ENCODE results near the gene MEST. TPM values are rescaled to one million over a fixed set of nuclear protein-coding genes. Genes with fewer than 3 reads are reported as not detected.

The MEST gene
- total RNA-seq, 4 donors from 2014 or later = 64.0 to 953 (median 201) TPM

- no peak for ATAC-seq (ENCODE audit: low FRiP score)
- no peak for DNase-seq (ENCODE audit: low spot score)
- TF ChIP-seq CTCF (IDR thresholded peaks at IDR 0.05) = no peak
These were observed 62.6 kb downstream of the MEST start for GRCh38 chr7:130554481-130554880.

Small RNA genes lying within 50 kb of the gene (small RNA-seq; reads per million reads assigned to genes)
- not detected for gene MIR335
- not detected for gene RF02148
- gene RF02149 = not detected
- not detected for gene RF02150

Other genes starting within 250 kb of the MEST start
- gene CPA2, start 225.2 kb upstream of the MEST start, total RNA-seq = under 1 TPM in 1 of 4 donors, not detected in 3; 0.88 TPM
- 1 to 10 TPM in 3 of 4 donors, not detected in 1; 3.0 to 9.7 (median 4.1) TPM for gene CPA4, start 198.9 kb upstream of the MEST start, total RNA-seq
- not detected for gene CPA5, start 147.3 kb upstream of the MEST start, total RNA-seq
- gene CPA1, start 111.6 kb upstream of the MEST start, total RNA-seq = 1 to 10 TPM in 3 of 4 donors, not detected in 1; 2.0 to 4.5 (median 2.3) TPM
- gene CEP41, start 51.1 kb upstream of the MEST start, total RNA-seq = 10 to 100 TPM in 1 of 4 donors, 1 to 10 TPM in 3; 6.8 to 11.8 (median 8.5) TPM
- 10 to 100 TPM; 12.6 to 29.8 (median 16.8) TPM for gene COPG2, start 176.7 kb downstream of the MEST start, total RNA-seq
- gene TSGA13, start 194.5 kb downstream of the MEST start, total RNA-seq = not detected
- gene KLF14, start 242.1 kb downstream of the MEST start, total RNA-seq = 1 to 10 TPM in 2 of 4 donors, under 1 TPM in 1, not detected in 1; 0.72 to 1.4 (median 1.0) TPM